GM18499 (cell line): ENCODE results near the gene EPHA8.

ENCODE experiments used
- ATAC-seq: cut with Tn5 transposase; IDR thresholded peaks from one replicate; pipeline ENCODE4 v1.9.1; 2021; ENCODE audit warnings: moderate number of reproducible peaks; ENCODE audit not compliant: insufficient read depth, unreplicated experiment

EPHA8 gene

GRCh38 chr1:22563671-22564602 is 648 bp downstream of the EPHA8 start:
- ATAC-seq, result no peak

- no peak for ATAC-seq
Measured at GRCh38 chr1:22566161-22566560, 2.9 kb downstream of the EPHA8 start.

- no peak for ATAC-seq
Measured at GRCh38 chr1:22567197-22567596, 3.9 kb downstream of the EPHA8 start.

- no peak for ATAC-seq
Measured at GRCh38 chr1:22567994-22568393, 4.7 kb downstream of the EPHA8 start.

GRCh38 chr1:22569269-22569668 is 6.0 kb downstream of the EPHA8 start:
- ATAC-seq, result no peak

GRCh38 chr1:22570140-22570909 is 7.0 kb downstream of the EPHA8 start:
- ATAC-seq, result no peak

- no peak for ATAC-seq
Measured at GRCh38 chr1:22572818-22573217, 9.5 kb downstream of the EPHA8 start.

GRCh38 chr1:22573237-22573636 is 9.9 kb downstream of the EPHA8 start:
- no peak for ATAC-seq

- no peak for ATAC-seq
Measured at GRCh38 chr1:22575532-22576149, 12.4 kb downstream of the EPHA8 start.

GRCh38 chr1:22576150-22576544 is 12.9 kb downstream of the EPHA8 start:
- no peak for ATAC-seq

- ATAC-seq, result no peak
Measured at GRCh38 chr1:22576617-22577016, 13.3 kb downstream of the EPHA8 start.

- ATAC-seq, result no peak
Measured at GRCh38 chr1:22578732-22579361, 15.6 kb downstream of the EPHA8 start.

GRCh38 chr1:22579541-22580155 is 16.4 kb downstream of the EPHA8 start:
- no peak for ATAC-seq

- no peak for ATAC-seq
Measured at GRCh38 chr1:22582661-22583635, 19.7 kb downstream of the EPHA8 start.

- ATAC-seq, result no peak
Measured at GRCh38 chr1:22584001-22584562, 20.8 kb downstream of the EPHA8 start.

- no peak for ATAC-seq
Measured at GRCh38 chr1:22584970-22585369, 21.7 kb downstream of the EPHA8 start.

GRCh38 chr1:22585471-22585870 is 22.2 kb downstream of the EPHA8 start:
- no peak for ATAC-seq

- no peak for ATAC-seq
Measured at GRCh38 chr1:22586356-22587130, 23.3 kb downstream of the EPHA8 start.
